RWPE2 (cell line): ENCODE measurements around the gene GDF11.
A peak's percentile ranks its signal among the peaks of the same experiment; 100 is the strongest.

Experiments used
- ATAC-seq: fragments of 200-7000 bp; cut with Tn5 transposase; 3 replicates; pipeline ENCODE4 v1.9.1; 2021; ENCODE audit warnings: low read depth
- DNase-seq: peaks from one replicate; pipeline ENCODE4 v3.0.0-alpha.2; 2020; ENCODE audit warnings: low spot score
- H3K27ac ChIP-seq: fragments of 450-650 bp; 2 replicates; pipeline ENCODE4 v1.5.1; 2017; ENCODE audit warnings: mild to moderate bottlenecking; ENCODE audit not compliant: poor library complexity, severe bottlenecking
- H3K27me3 ChIP-seq: fragments of 250-450 bp; sonication (Bioruptor Pico); 2 replicates; pipeline ENCODE4 v1.5.1; 2021; ENCODE audit warnings: mild to moderate bottlenecking, moderate library complexity; ENCODE audit not compliant: insufficient read depth, poor library complexity, severe bottlenecking
- H3K36me3 ChIP-seq: fragments of 250-450 bp; sonication (Bioruptor Pico); 2 replicates; pipeline ENCODE4 v1.5.1; 2020; ENCODE audit warnings: low read depth, mild to moderate bottlenecking, moderate library complexity
- H3K4me1 ChIP-seq: fragments of 250-450 bp; sonication (Bioruptor Pico); 2 replicates; pipeline ENCODE4 v1.5.1; 2021; ENCODE audit warnings: mild to moderate bottlenecking, moderate library complexity; ENCODE audit not compliant: insufficient read depth, poor library complexity, severe bottlenecking
- H3K4me3 ChIP-seq: fragments of 250-450 bp; sonication (Bioruptor Pico); 2 replicates; pipeline ENCODE4 v1.5.1; 2021; ENCODE audit warnings: mild to moderate bottlenecking, moderate library complexity; ENCODE audit not compliant: severe bottlenecking
- H3K9me3 ChIP-seq: fragments of 250-450 bp; sonication (Bioruptor Pico); 2 replicates; pipeline ENCODE4 v1.5.1; 2021; ENCODE audit warnings: mild to moderate bottlenecking, moderate library complexity; ENCODE audit not compliant: severe bottlenecking
- CTCF ChIP-seq: fragments of 450-650 bp; IDR thresholded peaks from one replicate; pipeline ENCODE4 v1.5.1; 2017; ENCODE audit warnings: mild to moderate bottlenecking, moderate library complexity; ENCODE audit not compliant: poor library complexity, severe bottlenecking

Gene GDF11

GRCh38 chr12:55707219-55707671 lies 35.7 kb upstream of the GDF11 start:
- peak; percentile 13; the same call in 1 of the 3 replicates for ATAC-seq
- Histone ChIP-seq H3K36me3 (no peaks in the 10 kb centered on the region), H3K4me3 (peak overlapping the region; percentile 25), H3K4me1 (no peaks in the 10 kb centered on the region), H3K27ac (no peak overlapping the region), H3K27me3 (peaks cover 21% of the 10 kb centered on the region), H3K9me3 (no peaks in the 10 kb centered on the region)
- no peak for DNase-seq
- no peak for TF ChIP-seq CTCF

- Histone ChIP-seq H3K4me3 (peak within 1 kb of the TSS; percentile 25), H3K4me1 (no peaks in the 10 kb centered on the region), H3K36me3 (no peaks in the 10 kb centered on the region), H3K27ac (no peak within 1 kb of the TSS), H3K27me3 (peaks cover 21% of the 10 kb centered on the region), H3K9me3 (no peaks in the 10 kb centered on the region)
- peak; percentile 74 for ATAC-seq
- DNase-seq: no peak
- no peak for TF ChIP-seq CTCF
These were observed 34.9 kb upstream of the GDF11 start, which contains the start of gene ITGA7 for GRCh38 chr12:55707841-55708694. Gene ITGA7, minus strand, starts transcription at chr12:55707904. Its CDS starts 222 bp downstream, at chr12:55707682.

GRCh38 chr12:55708695-55709233 lies 34.2 kb upstream of the GDF11 start:
- H3K27me3 ChIP-seq: peaks cover 21% of the 10 kb centered on the region
- ATAC-seq (no peak), DNase-seq (no peak)
- no peak for TF ChIP-seq CTCF
- no peak overlapping the region for H3K27ac ChIP-seq
- no peak overlapping the region for H3K4me3 ChIP-seq
- H3K4me1 ChIP-seq: peaks cover 5% of the 10 kb centered on the region
- no peaks in the 10 kb centered on the region for H3K9me3 ChIP-seq
- H3K36me3 ChIP-seq: no peaks in the 10 kb centered on the region

GRCh38 chr12:55711786-55712553 lies 31.0 kb upstream of the GDF11 start:
- DNase-seq (no peak), ATAC-seq (no peak)
- no peak overlapping the region for H3K4me3 ChIP-seq
- peaks cover 17% of the 10 kb centered on the region for H3K27me3 ChIP-seq
- no peaks in the 10 kb centered on the region for H3K36me3 ChIP-seq
- no peak for TF ChIP-seq CTCF
- no peak overlapping the region for H3K27ac ChIP-seq
- H3K4me1 ChIP-seq: peaks cover 13% of the 10 kb centered on the region
- no peaks in the 10 kb centered on the region for H3K9me3 ChIP-seq
